Brain pericyte (primary cell): ENCODE results near the gene FNDC10.

Source experiments
- DNase-seq: peaks from one replicate; pipeline ENCODE4 v3.0.0-alpha.2; 2012; ENCODE audit warnings: low read depth, low spot score

FNDC10 gene

DNA sequence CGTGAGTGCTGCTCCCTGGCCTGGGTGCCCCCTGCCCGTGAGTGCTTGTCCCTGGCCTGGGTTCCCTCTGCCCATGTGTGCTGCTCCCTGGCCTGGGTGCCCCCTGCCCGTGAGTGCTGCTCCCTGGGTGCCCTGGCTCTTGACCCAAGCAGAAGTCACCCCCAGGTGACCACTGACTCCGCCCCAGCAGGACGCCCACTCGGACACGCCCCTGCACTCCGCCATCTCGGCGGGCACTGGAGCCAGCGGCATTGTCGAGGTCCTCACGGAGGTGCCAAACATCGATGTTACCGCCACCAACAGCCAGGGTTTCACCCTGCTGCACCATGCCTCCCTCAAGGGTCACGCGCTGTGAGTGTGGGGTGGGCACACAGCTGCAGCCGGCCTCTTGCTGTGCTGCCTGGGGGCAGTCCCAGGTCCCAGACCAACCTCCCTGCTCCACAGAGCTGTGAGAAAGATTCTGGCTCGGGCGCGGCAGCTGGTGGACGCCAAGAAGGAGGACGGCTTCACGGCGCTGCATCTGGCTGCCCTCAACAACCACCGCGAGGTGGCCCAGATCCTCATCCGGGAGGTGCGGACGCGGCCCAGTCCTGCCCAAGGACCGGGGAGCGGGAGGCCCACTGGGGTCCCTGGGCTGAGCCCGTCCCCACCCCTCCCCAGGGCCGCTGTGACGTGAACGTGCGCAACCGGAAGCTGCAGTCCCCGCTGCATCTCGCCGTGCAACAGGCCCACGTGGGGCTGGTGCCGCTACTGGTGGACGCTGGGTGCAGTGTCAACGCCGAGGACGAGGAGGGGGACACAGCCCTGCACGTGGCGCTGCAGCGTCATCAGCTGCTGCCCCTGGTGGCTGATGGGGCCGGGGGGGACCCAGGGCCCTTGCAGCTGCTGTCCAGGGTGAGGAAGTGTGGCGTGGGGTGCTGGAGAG lies 28.2 kb upstream of the FNDC10 start:
- DNase-seq = no peak

GRCh38 chr1:1627261-1627828 lies 27.4 kb upstream of the FNDC10 start:
- no peak for DNase-seq

DNA sequence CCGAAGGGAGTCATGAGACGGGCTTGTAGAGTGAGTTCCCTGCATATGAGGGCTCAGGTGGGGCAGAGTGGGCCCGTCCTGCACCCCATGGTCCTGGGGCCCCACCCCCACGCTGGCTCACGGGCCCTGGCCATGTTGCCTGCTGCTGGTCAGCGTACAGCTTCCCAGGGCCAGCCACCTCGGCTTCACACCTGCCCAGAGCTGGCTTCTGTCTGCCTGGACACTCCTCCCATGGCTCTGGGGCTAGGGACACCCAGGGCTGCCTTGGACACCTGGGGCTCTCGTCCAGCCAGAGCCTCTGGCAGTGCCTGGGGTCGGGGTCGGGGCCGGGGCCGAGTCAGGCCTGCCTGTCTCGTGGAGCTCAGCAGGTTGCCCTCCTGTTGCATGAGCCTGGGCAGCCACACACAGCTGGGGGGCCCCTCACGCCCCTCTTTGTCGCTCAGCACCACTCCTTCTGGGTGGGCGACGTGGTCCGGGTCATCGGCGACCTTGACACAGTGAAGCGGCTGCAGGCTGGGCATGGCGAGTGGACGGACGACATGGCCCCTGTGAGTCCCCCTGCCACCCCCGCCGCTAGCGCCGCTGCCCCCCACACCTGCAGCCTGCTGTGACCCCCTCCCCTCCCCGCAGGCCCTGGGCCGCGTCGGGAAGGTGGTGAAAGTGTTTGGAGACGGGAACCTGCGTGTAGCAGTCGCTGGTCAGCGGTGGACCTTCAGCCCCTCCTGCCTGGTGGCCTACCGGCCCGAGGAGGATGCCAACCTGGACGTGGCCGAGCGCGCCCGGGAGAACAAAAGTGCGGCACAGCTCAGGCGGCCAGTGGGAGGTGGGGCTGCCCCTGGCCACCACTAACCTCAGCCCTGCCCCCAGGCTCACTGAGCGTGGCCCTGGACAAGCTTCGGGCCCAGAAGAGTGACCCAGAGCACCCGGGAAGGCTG lies 26.5 kb upstream of the FNDC10 start:
- no peak for DNase-seq

GRCh38 chr1:1625824-1626206 lies 25.9 kb upstream of the FNDC10 start:
- DNase-seq = no peak

DNA sequence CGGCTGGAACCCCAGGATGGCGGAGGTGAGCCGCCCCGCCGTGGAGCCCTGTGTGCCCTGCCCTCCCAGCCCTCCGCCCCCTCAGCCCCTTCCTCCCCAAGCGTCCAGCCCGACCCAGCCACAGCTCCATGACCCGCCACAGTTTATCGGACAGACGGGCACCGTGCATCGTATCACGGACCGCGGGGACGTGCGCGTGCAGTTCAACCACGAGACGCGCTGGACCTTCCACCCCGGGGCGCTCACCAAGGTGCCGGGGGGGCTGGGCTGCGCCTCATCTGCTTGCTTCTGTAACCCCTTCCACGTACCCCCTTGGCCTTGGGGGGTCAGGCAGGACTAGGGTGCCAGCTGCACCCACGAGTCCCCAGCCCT lies 25.5 kb upstream of the FNDC10 start:
- no peak for DNase-seq

DNA sequence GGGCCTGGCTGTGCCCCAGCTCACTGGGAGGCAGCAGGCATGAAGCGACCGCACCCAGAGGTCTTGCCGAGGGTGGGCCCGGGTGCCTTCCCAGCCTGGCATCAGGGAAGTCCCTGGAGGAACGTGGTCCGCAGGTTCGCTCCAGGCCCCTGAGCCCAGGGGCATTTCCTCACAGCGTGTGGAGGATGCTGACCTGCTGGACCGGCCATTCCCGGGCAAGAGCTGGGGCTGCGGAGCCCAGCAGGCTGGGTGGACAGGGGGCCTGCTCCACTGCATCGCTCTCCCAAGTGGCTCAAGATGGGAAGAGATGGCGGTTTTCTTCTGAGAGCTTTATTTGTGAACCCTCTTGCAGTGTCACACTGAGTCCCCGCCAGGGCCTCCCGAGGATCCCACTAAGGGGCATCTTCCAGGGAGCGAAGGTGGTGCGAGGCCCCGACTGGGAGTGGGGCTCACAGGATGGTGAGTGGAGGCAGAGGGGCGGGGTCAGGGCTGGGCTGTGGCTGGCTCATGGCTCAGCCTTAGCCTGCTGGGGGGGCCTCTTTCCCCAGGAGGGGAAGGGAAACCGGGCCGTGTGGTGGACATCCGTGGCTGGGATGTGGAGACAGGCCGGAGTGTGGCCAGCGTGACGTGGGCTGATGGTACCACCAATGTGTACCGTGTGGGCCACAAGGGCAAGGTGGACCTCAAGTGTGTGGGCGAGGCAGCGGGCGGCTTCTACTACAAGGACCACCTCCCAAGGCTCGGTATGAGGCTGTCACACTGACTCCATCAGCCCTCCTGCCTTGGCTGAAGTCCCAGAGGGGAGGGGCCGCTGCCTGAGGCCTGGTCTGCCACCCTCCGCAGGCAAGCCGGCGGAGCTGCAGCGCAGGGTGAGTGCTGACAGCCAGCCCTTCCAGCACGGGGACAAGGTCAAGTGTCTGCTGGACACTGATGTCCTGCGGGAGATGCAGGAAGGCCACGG lies 24.8 kb upstream of the FNDC10 start:
- no peak for DNase-seq

- no peak for DNase-seq
These were observed 23.9 kb upstream of the FNDC10 start for GRCh38 chr1:1623631-1624442.

GRCh38 chr1:1623181-1623630 lies 23.3 kb upstream of the FNDC10 start:
- DNase-seq = no peak

GRCh38 chr1:1622788-1623094 lies 22.8 kb upstream of the FNDC10 start:
- DNase-seq = no peak

- no peak for DNase-seq
These were observed 22.3 kb upstream of the FNDC10 start for GRCh38 chr1:1622010-1622787.

GRCh38 chr1:1621173-1622009 lies 21.5 kb upstream of the FNDC10 start:
- DNase-seq = no peak

- DNase-seq = no peak
These were observed 20.7 kb upstream of the FNDC10 start for GRCh38 chr1:1620433-1621139.

DNA sequence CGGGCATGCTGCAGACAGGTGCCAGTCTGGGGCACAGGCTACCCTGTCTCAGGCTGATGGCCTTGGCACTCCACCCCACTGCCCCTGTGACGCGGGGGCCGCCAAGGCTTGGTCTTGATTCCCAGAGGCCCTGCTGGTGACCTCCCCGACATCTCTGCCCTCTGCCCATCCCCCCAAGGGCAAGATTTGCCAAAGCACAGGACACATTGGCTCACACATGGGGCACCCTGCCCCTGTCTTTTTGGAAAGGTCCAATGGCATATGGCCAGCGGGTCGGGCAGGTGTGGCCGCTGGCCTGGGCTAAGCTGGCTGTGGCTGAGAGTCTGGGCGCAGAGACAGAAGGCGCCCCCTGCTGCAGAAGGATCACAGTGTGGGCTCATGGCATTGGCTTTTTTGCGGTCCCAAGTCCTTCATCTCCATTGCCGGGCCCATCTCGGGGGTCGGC lies 20.0 kb upstream of the FNDC10 start:
- DNase-seq = no peak

DNA sequence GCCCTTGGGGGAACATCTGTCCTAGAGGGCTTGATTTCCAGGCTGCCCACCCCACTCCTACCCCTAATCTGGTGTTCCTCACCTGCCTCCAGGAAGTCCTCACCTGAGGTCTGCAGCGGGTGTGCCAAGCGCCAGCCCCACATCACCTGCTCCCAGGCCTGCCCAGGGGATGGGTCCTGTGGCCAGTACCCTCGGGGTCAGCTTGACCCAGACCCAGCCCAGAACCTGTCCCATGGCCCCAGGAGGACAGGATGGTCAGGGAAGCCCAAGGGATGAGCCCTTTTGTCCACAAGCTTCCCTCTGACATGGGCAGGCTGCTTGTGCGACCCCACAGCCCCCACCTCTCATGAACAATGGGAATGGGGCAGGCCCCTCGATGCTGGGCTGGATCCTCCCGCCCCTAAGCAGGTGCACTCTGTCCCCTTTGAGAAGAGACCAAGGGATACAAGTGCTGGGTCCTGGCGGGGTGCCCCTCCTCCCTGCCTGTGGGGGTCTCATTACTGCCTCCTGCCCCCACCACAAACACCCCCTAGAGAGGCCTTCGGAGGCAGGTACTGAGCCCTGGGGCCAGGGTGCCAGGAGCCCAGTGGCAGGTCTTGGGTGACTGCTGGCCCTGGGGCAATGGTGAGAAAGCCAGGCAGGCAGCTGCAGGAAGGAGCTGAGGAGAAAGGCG lies 18.6 kb upstream of the FNDC10 start:
- DNase-seq = no peak

- DNase-seq = no peak
These were observed 18.0 kb upstream of the FNDC10 start for GRCh38 chr1:1617925-1618324.

- no peak for DNase-seq
These were observed 17.6 kb upstream of the FNDC10 start for GRCh38 chr1:1617516-1617915.

GRCh38 chr1:1616838-1617237 lies 16.9 kb upstream of the FNDC10 start:
- DNase-seq = no peak
